GM19238 (cell line): Measurements from ENCODE around the gene CHD6.

Source experiments
- DNase-seq: peaks from one replicate; pipeline ENCODE4 v3.0.0; 2011; ENCODE audit warnings: low spot score; ENCODE audit not compliant: insufficient read length

The CHD6 gene

GRCh38 chr20:41506192-41506915, 111.8 kb downstream of the CHD6 start:
- no peak for DNase-seq

GRCh38 chr20:41505184-41505583, 113.0 kb downstream of the CHD6 start:
- DNase-seq: no peak

GRCh38 chr20:41501376-41501775, 116.8 kb downstream of the CHD6 start:
- DNase-seq: no peak

DNA sequence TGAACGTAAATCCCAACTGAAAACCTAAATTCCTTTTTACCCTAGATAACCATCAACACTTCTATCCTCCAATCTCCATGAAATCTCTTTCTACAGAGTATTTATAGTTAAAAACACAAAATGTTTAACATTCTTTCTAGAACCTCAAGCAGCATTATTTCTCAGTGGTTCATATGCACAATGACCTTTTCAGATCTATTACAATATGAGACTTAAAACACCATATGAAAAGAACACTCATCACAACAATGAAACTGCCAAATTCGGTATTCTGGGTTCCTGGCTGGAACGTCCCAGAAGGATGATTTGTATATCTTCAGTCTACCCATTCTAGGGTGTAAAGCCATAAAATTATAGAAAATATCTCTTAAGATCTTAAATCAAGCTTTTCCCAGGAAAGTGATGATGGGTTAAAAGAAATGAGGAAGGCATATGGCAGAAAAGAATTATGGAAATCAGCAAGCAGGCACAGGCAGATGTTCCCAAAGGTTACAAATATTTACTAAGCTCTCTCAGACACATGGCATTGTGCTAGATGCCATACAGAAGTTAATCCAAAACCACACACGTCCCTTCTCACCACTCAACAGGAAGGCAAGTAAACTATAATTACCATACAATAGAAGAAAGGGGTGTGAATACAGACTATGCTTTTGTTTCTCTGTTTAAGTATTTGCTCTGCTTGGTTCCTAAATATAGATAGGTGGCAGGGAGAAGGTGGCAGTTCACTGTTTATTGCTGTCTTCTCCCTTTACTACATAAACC, 118.0 kb downstream of the CHD6 start:
- DNase-seq: no peak

GRCh38 chr20:41499064-41499463, 119.1 kb downstream of the CHD6 start:
- no peak for DNase-seq

- DNase-seq: no peak
Measured at GRCh38 chr20:41497186-41497895, 120.8 kb downstream of the CHD6 start.

DNA sequence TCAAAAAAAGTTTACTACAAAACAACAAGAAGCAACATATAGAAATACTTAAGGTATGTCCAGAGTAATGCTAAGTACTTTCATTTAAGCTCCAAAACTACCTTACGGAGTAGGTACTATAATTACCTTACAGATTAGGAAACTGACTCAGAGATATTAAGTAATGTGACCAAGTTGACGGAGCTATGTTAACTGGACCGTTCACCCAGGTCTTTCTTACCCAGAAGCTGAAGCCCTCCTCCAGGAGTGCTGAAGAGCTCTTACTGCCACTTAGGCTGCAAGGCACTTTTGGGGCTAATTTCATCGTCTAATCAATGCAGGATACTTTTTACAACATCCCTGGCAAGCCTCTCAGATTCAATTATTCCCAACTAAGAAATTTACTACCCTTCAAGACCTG, 123.7 kb downstream of the CHD6 start:
- DNase-seq: no peak

DNA sequence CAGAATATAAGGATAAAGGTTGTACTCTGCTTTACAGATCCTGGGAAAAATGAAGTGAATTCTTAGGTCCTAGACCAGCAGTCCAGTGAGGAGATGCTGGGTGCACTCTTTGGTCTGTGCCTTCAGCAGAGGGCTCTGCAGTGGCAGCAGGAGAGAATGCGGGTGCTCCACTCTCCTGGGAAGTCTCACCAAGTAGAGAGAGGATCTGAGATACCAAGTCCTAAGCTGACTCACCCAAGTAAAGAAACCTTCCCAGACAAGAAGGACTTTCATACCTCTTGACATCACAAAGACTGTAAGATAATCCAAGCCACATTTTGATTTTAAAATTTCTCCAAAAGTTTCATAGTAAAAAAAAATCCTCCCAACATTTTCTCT, 134.6 kb downstream of the CHD6 start:
- no peak for DNase-seq

DNA sequence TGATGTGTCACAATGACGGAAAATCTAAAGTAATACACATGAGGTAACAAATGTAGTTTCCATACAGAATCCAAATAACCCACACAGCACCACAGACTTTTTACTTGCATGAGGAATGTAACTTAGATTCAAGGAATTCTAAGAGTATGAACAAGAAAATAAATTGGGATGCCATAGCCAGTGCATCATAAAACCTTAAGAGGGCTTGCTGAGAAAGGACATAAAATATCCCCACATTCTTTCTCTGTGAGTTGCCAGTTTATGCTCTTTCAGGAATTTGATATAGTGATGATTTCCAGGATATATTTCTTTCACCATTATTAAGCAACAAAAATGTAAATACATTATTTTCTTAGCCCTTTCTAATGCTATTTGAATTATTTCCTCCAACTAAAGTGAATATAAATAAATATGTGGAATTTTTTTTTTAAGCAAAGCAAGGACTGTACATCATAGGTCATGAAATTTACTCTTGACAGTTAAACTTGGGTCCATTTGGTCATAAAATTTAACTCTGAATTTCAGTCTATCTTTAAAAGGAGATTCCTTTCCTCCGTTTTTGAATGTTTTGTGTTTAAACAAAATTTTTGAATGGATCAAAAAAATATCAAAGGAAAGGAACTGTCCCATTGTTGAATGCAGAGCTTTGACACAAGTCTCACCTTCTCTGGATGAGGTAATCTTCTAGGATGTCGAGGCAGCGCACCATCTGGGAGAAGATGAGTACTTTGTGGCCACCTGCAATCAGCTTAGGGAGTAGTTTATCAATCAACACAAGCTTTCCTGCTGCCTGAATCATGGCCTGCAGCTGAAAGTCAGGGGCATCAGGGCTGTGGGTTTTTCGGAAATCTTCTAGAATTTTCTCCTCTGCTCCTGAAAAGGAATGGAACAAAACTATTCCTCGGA, 135.3 kb downstream of the CHD6 start:
- DNase-seq: no peak

DNA sequence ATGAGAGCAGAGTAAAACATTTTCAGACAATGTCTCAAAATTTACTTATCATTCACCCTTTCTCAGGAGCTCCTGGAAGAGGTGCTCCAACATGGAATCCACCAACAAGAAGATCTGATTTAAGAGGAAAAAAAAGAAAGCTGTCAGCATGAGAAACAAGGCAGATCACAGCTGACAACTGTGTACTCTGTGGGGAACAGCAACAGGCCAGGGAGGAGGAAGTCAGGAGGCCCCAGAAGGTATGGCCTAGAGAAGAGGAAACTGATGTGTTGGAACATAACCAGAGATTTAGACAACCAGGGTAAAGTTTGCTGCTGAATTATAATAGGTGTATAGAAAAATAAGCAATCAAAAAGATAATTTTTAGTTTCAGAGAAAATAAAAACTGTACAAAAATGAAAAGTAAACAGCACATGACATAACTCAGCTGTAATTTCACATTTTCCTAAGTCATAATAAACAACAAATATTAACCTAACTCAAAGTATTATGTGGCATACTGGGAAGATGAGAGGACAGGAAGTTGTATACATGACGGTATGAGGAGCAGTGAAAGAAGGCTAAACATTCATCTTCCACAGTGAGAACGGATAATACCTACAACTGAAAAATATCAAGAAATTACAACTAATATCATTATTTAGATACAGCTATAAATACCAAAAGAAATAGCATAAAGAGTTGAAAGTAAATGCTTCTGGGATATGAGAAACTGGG, 138.0 kb downstream of the CHD6 start:
- DNase-seq: no peak

DNA sequence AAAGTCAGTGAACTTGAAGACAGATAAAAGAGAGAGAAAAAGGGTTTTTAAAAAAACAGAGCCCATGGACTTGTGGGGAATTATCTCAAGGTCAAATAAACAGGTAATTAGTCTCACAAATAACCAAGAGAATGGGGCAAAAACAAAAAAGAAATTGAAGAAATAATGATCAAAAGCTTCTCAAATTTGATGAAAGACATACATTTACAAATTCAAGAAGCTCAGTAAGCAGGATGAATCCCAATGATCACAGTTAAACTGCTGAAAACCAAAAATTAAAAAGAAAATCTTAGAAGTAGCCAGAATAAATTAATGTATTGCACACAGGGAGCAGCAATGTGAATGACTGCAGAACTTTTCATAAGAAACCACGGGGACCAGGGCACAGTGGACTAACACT, 139.1 kb downstream of the CHD6 start:
- no peak for DNase-seq

GRCh38 chr20:41478026-41478425, 140.2 kb downstream of the CHD6 start:
- DNase-seq: no peak

DNA sequence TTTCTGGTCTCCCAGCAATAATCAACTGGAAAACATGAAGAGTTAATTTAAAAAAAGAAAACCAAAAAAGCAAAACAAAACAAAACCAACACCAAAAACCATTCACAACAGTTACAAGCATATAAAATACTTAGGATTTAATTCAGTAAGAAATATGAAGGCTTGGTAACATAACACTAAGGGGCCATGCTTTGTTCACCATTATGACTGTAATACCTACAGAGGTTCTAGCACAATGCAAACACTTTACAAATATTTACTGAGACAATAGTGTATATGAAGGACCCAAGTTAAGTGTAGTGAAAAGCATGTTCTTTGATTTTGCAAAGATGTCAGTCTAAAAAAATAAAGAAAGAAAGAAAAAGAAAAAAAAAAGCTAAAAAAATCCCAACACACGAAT, 141.7 kb downstream of the CHD6 start:
- DNase-seq: no peak

DNA sequence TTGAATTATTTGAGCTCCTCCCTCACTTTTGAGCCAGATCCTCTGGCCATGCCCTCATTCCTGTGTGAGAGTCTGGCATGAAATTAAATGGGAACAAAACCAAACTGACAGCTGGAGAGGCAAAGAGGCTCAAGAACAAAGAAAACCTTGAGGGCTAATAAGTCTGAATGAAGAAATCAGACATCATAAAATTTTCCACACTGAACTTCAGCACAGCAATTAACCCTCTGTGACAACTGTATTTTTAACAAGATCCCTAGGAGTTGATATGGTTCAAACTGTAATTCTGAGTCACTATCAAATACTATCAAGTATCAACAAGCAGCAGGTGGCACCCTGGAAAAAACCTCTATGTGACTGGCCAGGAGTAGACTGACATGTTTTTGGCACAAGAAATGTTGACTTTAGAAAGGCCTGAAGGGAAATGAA, 142.2 kb downstream of the CHD6 start:
- DNase-seq: no peak

DNA sequence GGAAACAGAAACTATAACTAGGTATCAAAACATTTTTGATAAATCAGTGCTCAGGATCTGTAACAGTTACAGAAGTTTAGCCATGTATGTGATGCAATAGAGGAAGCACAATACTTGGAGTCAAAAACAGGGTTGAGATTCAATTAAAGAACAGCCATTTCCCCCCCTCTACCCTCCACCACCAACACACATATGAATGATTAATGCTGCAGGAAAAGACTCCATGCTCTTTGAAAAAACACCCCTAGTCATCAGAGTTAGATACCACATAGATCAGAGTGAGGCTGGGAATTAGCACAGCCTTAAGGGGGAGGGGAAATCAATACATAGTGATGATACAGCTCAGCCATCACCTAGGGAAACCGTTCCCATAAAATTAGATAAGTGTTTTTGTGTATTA, 142.7 kb downstream of the CHD6 start:
- DNase-seq: no peak

DNA sequence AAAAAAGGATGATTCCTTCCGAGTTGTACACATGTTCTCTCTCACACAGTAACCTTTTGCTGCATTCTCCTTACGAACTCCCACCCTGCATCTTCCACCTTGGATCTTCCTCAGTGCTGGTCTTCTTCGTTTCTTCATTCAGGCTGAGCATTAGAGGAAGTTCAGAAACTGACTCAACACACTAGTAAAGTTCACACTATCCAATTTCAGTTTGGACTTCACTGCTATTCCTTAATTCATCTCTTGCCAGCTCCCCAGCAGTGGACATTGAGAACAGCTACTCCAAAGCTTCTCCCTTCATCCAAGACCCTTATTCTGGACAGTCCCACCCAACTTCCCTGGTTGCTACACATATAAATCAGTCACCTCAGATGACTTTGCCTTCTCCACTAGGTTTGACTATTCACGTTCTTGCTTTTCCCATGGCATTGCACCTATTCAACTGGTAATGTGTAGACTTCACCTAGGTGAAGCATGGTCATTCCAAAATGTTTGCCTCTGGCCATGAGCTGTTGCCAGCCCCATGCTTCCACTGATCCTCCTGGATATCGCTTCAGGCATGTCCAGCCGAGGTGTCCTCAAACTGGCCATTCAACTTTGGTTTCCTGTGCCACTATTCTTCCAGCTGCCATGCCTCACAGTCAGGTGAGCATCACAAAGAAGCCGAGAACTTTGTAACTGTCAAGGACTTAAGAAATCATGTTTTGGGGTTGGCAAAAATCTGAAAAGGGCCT, 147.6 kb downstream of the CHD6 start:
- DNase-seq: no peak

GRCh38 chr20:41469868-41470267, 148.3 kb downstream of the CHD6 start:
- no peak for DNase-seq

GRCh38 chr20:41468994-41469600, 149.1 kb downstream of the CHD6 start:
- no peak for DNase-seq

GRCh38 chr20:41467690-41468089, 150.5 kb downstream of the CHD6 start:
- no peak for DNase-seq

- DNase-seq: no peak
Measured at GRCh38 chr20:41467220-41467619, 151.0 kb downstream of the CHD6 start.
